PFSK-1 (cell line): ENCODE results near the gene FER1L5.

Experiments
- POLR2AphosphoS5 ChIP-seq: IDR thresholded peaks from 2 replicates; pipeline ENCODE4 v1.6.1; 2012; ENCODE audit warnings: low read depth, mild to moderate bottlenecking, control low read depth, low read length, moderate library complexity
- REST ChIP-seq, 2 experiments: IDR thresholded peaks; 2 replicates each; pipeline versions ENCODE4 v1.6.1 to v1.8.0; 2011 to 2012; ENCODE audit warnings: low read depth in 2 of 2, low read length in 2 of 2, control low read depth in 1 of 2, inconsistent platforms in 1 of 2, mild to moderate bottlenecking in 1 of 2, moderate library complexity in 1 of 2; ENCODE audit not compliant: insufficient read depth in 1 of 2
- SIN3A ChIP-seq: IDR thresholded peaks from 2 replicates; pipeline ENCODE4 v1.6.1; 2012; ENCODE audit warnings: mild to moderate bottlenecking, low read length, moderate library complexity, borderline replicate concordance; ENCODE audit not compliant: insufficient read depth

- TF ChIP-seq POLR2AphosphoS5 (no peak), SIN3A (no peak), REST (IDR thresholded peaks at IDR 0.05; ENCODE audit: insufficient read depth in 1 of 2, low read depth in 2 of 2, low read length in 2 of 2) (no peak)
Observed at GRCh38 chr2:96669539-96670215, 27.1 kb downstream of the FER1L5 start.
